MM.1S (cell line): ENCODE measurements around the gene ZBTB7C.

Experiments used
- DNase-seq: peaks from one replicate; pipeline ENCODE4 v3.0.0-alpha.2; 2015
- H2AFZ ChIP-seq: fragments of 300-600 bp; sonication (generic); 2 replicates; pipeline ENCODE4 v1.6.0; 2016; ENCODE audit warnings: antibody characterized with exemption, low read length
- H3F3A ChIP-seq: fragments of 300-600 bp; sonication (generic); 2 replicates; pipeline ENCODE4 v1.6.1; 2016; ENCODE audit warnings: mild to moderate bottlenecking, antibody characterized with exemption, low read length, moderate library complexity, mixed read lengths; ENCODE audit not compliant: insufficient read depth
- H3K27ac ChIP-seq: fragments of 300-600 bp; sonication (generic); 2 replicates; pipeline ENCODE4 v1.5.1; 2016; ENCODE audit warnings: mild to moderate bottlenecking, low read length
- H3K27me3 ChIP-seq: fragments of 300-600 bp; sonication (generic); replicated peaks from 2 replicates; pipeline ENCODE4 v1.6.0; 2016; ENCODE audit warnings: low read length; ENCODE audit not compliant: insufficient read depth
- H3K36me3 ChIP-seq: fragments of 300-600 bp; sonication (generic); replicated peaks from 2 replicates; pipeline ENCODE4 v1.6.1; 2016; ENCODE audit warnings: mild to moderate bottlenecking, low read length, mixed read lengths; ENCODE audit not compliant: insufficient read depth
- H3K4me1 ChIP-seq: fragments of 300-600 bp; sonication (generic); 2 replicates; pipeline ENCODE4 v1.6.1; 2016; ENCODE audit warnings: low read length, mixed read lengths
- H3K4me2 ChIP-seq: fragments of 300-600 bp; sonication (generic); 2 replicates; pipeline ENCODE4 v1.6.0; 2016; ENCODE audit warnings: low read depth, low read length
- H3K4me3 ChIP-seq: fragments of 300-600 bp; sonication (generic); 2 replicates; pipeline ENCODE4 v1.5.1; 2016; ENCODE audit warnings: low read length, mixed read lengths
- H3K79me2 ChIP-seq: fragments of 300-600 bp; sonication (generic); 2 replicates; pipeline ENCODE4 v1.6.1; 2016; ENCODE audit warnings: mixed run types, low read length, mixed read lengths
- H3K9ac ChIP-seq: fragments of 300-600 bp; sonication (generic); 2 replicates; pipeline ENCODE4 v1.6.1; 2016; ENCODE audit warnings: low read length, mixed read lengths
- H3K9me2 ChIP-seq: fragments of 300-600 bp; sonication (generic); replicated peaks from 2 replicates; pipeline ENCODE4 v1.6.1; 2016; ENCODE audit warnings: mild to moderate bottlenecking, low read length, mixed read lengths; ENCODE audit not compliant: insufficient read depth
- H3K9me3 ChIP-seq: fragments of 300-600 bp; sonication (generic); replicated peaks from 2 replicates; pipeline ENCODE4 v1.6.1; 2016; ENCODE audit warnings: mild to moderate bottlenecking, low read length, mixed read lengths; ENCODE audit not compliant: insufficient read depth
- H4K20me1 ChIP-seq: fragments of 300-600 bp; sonication (generic); 2 replicates; pipeline ENCODE4 v1.6.1; 2016; ENCODE audit warnings: mild to moderate bottlenecking, low read length, moderate library complexity, mixed read lengths; ENCODE audit not compliant: insufficient read depth
- EZH2 ChIP-seq: fragments of 300-600 bp; sonication (generic); optimal IDR thresholded peaks from 2 replicates; pipeline ENCODE3; 2017; ENCODE audit warnings: low read depth, mild to moderate bottlenecking, antibody characterized with exemption, low read length, mixed read lengths
- EZH2phosphoT487 ChIP-seq: fragments of 300-600 bp; sonication (generic); IDR thresholded peaks from 2 replicates; pipeline ENCODE4 v1.6.1; 2018; ENCODE audit warnings: antibody characterized with exemption, low read length
- TF ChIP-seq, protein P1 (sequence below): fragments of 300-600 bp; sonication (generic); IDR thresholded peaks from 2 replicates; pipeline ENCODE4 v1.5.1; 2016; ENCODE audit warnings: antibody characterized with exemption, low read length, mixed read lengths

ZBTB7C gene

DNA sequence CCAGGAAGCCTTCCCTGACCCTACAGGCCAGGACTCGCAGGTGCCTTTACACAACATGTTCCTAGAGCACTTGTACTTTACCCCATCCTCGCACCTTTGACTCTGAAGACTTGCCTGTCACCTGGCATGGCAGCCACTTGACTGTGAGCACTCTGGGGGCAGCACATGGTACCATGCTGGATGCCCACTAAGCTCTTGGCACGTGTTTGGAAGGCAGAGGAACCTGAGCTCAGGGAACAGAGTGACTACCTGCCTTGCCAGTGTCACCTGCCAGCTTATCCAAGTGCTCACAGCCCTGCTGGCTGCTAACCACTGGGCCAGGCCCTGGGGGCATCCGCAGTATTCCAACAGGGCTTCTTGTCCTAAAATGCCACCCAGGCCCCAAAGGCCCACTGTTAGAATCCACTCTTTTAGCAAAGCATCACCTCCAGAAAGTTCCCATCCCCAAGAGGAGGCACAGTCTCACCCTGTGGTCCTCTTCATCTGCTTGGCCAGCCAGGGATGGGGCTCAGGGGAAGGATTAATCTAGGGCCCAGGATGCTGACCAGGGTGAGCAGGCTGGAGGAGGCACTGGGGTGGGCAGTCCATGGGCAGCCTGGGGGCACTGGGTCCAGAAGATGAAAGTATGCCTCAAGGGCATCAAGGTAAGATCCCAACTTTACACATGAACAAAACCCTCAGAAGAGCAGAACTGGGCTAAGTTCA is 57.0 kb downstream of the ZBTB7C start:
- no peak for DNase-seq
- no peaks in the 10 kb centered on the region for H3K36me3 ChIP-seq
- no peaks in the 10 kb centered on the region for H3F3A ChIP-seq
- H3K9me3 ChIP-seq: no peaks in the 10 kb centered on the region
- no peak overlapping the region for H3K9ac ChIP-seq
- no peak overlapping the region for H3K4me3 ChIP-seq
- H3K27me3 ChIP-seq: no peaks in the 10 kb centered on the region
- H3K79me2 ChIP-seq: no peaks in the 10 kb centered on the region
- H3K4me1 ChIP-seq: no peaks in the 10 kb centered on the region
- H2AFZ ChIP-seq: no peak overlapping the region
- no peak overlapping the region for H3K4me2 ChIP-seq
- H3K27ac ChIP-seq: no peak overlapping the region
- H4K20me1 ChIP-seq: no peaks in the 10 kb centered on the region
- H3K9me2 ChIP-seq: no peaks in the 10 kb centered on the region
- TF ChIP-seq EZH2 (no peak), EZH2phosphoT487 (no peak)
- TF ChIP-seq, protein P1, sequence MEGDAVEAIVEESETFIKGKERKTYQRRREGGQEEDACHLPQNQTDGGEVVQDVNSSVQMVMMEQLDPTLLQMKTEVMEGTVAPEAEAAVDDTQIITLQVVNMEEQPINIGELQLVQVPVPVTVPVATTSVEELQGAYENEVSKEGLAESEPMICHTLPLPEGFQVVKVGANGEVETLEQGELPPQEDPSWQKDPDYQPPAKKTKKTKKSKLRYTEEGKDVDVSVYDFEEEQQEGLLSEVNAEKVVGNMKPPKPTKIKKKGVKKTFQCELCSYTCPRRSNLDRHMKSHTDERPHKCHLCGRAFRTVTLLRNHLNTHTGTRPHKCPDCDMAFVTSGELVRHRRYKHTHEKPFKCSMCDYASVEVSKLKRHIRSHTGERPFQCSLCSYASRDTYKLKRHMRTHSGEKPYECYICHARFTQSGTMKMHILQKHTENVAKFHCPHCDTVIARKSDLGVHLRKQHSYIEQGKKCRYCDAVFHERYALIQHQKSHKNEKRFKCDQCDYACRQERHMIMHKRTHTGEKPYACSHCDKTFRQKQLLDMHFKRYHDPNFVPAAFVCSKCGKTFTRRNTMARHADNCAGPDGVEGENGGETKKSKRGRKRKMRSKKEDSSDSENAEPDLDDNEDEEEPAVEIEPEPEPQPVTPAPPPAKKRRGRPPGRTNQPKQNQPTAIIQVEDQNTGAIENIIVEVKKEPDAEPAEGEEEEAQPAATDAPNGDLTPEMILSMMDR: no peak

DNA sequence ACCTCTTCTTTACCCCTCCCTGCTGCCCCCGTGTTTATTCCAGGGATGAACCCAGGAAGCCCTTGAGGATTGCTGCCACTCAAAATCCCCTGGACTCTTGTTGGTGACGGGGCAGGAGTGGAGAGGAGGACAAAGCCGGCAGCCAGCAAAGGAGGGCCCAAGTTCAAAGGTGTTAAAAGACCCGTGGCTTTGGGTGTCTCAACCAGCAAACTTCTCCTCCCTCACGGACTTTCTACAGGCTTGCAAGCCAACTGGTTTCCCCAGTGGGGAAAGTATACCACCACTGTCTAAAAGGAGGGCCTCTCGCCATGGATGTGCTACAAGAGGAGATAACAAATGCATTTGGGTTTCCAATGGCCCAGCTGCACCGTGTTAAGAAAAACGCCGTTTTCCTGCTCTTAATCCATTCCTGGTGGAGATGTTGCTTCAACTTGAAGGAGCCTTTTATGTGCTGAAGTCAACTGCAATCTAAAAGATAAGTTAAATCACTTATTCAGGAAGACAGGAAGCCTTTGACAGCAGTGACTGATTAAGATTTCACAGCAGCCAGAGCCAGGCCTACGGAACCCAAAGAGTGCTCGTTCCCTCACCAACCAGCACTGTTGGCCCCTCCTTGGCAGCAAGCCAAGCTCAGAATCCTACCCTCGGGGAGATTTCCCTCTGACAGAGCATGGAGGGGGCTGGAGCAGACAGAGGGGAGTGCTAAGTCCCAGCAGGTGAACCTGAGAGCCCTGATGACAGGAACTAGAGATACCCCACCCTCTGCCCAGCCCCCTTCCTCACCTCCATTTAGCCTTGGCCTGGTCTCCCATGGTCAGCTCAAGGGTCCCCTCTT is 57.8 kb downstream of the ZBTB7C start:
- Histone ChIP-seq H3K79me2 (no peaks in the 10 kb centered on the region), H3K4me1 (no peaks in the 10 kb centered on the region), H3K9ac (no peak overlapping the region), H3K9me2 (no peaks in the 10 kb centered on the region), H3K27me3 (no peaks in the 10 kb centered on the region), H3K27ac (no peak overlapping the region), H4K20me1 (no peaks in the 10 kb centered on the region), H3F3A (no peaks in the 10 kb centered on the region), H3K36me3 (no peaks in the 10 kb centered on the region), H3K4me3 (no peak overlapping the region), H3K4me2 (no peak overlapping the region), H2AFZ (no peak overlapping the region), H3K9me3 (no peaks in the 10 kb centered on the region)
- DNase-seq: no peak
- TF ChIP-seq, protein P1: no peak
- no peak for TF ChIP-seq EZH2phosphoT487
- no peak for TF ChIP-seq EZH2

- DNase-seq: no peak
- TF ChIP-seq EZH2phosphoT487: no peak
- no peak for TF ChIP-seq EZH2
- TF ChIP-seq, protein P1: no peak
- H3K9ac ChIP-seq: no peak overlapping the region
- H3K36me3 ChIP-seq: no peaks in the 10 kb centered on the region
- no peaks in the 10 kb centered on the region for H3F3A ChIP-seq
- no peaks in the 10 kb centered on the region for H3K27me3 ChIP-seq
- H3K79me2 ChIP-seq: no peaks in the 10 kb centered on the region
- no peaks in the 10 kb centered on the region for H3K4me1 ChIP-seq
- H3K4me2 ChIP-seq: no peak overlapping the region
- H3K9me2 ChIP-seq: no peaks in the 10 kb centered on the region
- H4K20me1 ChIP-seq: no peaks in the 10 kb centered on the region
- H2AFZ ChIP-seq: no peak overlapping the region
- H3K27ac ChIP-seq: no peak overlapping the region
- no peak overlapping the region for H3K4me3 ChIP-seq
- no peaks in the 10 kb centered on the region for H3K9me3 ChIP-seq
Measured at GRCh38 chr18:48348739-48349138, 60.4 kb downstream of the ZBTB7C start.
